Ramos (cell line): ENCODE measurements around the gene ABO.
"Not testable (repeated sequence)": the region's sequence is repeated elsewhere in the genome, so short reads cannot be mapped to it uniquely, and the experiment has no call there.

ENCODE experiments used
- in situ Hi-C: fragments of 300-500 bp; cut with MboI; formaldehyde crosslinking; loops from one replicate; pipeline ENCODE4 v1.14.3; 2022; ENCODE audit warnings: low sequenced_read_pairs; ENCODE audit not compliant: unreplicated experiment

The ABO gene

DNA sequence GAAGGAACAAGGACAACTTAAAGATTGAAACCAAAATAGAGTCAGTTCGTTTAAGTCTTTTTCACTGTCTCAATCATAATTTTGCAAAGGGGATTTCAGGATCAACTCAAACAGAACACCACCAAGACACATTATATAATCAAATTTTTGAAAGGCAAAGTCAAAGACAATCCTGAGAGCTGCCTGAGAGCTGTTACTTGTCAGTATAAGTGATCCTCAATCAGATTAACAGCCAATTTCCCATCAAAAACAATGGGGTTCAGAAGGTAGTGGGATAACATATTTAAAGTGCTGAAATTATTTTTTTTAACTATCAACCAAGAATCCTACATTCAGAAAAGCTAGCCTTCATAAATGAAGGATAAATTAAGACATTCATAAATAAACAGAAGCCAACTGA, 19.3 kb upstream of the ABO start:
- in situ Hi-C loops = no loop called here

DNA sequence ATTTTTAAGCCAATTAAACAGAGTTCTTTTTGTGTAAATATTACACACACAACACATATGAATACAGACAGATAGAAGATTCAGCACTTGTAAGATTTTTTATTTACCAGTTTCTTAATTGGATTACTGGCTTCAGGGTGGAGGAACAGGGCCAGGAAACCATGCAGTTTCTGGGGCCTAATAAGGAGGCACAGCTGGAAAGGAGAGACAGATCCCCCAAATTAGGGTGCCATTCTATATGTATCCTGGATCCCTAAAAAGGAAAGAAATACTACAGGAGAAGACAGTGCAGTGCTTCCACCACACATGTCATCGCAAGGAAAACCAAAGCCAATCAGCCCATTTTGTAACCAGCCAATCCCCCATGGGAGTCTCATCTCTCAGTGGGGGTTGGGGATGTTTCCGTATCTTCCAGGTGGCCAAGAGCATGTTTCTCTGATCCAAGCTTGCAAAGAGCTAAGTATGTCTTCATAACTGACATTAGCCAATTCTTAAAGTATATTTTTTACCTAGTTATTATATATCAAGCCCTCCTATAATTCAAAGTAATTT, 15.8 kb upstream of the ABO start:
- in situ Hi-C loops = no loop called here

DNA sequence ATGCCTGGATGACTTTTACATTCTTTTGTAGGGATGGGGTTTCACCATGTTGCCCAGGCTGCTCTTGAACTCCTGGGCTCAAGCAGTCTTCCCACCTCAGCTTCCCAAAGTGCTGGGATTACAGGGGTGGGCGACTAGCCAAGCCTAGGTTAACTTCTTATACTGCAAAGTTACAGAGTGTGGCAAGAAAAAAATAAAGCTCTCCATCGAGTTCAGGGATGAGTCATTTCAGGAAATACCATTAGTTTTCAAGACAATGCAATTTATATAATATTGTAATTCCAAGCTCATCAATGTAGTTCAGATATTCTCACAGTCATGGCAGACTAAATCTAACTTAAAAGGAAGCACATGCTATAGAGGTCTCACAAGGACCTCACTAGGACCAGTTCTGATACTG, 11.5 kb upstream of the ABO start:
- in situ Hi-C loops = no loop called here

DNA sequence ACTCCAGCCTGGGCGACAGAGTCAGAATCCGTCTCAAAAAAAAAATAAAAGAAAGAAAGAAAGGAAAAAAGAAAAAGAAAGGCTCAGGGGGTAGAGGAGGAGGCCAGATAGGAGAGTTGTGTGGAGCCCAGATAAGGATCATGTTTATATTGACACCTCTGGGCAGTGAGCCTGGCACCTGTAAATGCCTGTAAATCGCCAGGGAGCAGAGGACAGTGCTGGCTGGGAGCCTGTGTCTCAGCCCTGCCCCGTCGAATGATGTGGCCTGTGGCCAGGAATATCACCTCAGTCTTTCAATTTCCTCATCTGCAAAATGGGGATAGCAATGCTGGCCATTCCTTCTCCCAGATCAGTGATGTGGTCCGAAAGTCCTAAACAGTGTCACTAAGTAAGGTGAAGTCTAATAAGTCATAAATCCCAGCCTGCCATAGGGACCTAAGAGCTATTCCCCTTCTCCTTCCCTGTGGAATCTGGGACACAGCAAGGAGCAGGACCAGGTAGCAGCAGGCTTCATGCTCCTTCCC, 10.3 kb upstream of the ABO start:
- in situ Hi-C loops = no loop called here

DNA sequence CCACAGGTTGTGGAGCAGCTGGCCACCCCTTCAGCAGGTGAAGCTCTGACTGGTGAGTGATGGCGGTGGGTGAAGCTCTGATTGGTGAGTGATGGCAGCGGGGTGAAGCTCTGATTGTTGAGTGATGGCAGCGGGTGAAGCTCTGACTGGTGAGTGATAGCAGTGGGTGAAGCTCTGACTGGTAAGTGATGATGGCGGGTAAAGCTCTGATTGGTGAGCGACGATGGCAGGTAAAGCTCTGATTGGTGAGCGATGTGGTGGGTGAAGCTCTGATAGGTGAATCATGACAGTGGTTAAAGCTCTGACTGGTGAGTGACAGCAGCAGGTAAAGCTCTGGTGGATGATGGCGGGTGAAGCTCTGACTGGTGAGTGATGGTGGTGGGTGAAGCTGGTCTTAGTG, 9.4 kb upstream of the ABO start:
- in situ Hi-C loops = no loop called here

DNA sequence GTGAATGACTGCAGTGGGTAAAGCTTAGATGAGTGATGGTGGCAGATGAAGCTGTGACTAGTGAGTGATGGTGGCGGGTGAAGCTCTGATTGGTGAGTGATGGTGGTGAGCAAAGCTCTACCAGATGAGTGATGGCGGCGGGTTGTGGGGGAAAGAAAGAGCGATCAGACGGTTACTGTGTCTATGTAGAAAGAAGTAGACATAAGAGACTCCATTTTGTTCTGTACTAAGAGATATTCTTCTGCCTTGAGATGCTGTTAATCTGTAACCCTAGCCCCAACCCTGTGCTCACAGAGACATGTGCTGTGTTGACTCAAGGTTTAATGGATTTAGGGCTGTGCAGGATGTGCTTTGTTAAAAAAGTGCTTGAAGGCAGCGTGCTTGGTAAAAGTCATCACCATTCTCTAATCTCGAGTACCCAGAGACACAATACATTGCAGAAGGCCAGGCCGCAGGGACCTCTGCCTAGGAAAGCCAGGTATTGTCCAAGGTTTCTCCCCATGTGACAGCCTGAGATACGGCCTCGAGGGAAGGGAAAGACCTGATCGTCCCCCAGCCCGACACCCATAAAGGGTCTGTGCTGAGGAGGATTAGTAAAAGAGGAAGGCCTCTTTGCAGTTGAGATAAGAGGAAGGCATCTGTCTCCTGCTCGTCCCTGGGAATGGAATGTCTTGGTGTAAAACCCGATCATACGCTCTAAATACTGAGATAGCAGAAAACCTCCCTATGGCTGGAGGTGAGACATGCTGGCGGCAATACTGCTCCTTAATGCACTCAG, 8.4 kb upstream of the ABO start:
- in situ Hi-C loops = not testable (repeated sequence)

DNA sequence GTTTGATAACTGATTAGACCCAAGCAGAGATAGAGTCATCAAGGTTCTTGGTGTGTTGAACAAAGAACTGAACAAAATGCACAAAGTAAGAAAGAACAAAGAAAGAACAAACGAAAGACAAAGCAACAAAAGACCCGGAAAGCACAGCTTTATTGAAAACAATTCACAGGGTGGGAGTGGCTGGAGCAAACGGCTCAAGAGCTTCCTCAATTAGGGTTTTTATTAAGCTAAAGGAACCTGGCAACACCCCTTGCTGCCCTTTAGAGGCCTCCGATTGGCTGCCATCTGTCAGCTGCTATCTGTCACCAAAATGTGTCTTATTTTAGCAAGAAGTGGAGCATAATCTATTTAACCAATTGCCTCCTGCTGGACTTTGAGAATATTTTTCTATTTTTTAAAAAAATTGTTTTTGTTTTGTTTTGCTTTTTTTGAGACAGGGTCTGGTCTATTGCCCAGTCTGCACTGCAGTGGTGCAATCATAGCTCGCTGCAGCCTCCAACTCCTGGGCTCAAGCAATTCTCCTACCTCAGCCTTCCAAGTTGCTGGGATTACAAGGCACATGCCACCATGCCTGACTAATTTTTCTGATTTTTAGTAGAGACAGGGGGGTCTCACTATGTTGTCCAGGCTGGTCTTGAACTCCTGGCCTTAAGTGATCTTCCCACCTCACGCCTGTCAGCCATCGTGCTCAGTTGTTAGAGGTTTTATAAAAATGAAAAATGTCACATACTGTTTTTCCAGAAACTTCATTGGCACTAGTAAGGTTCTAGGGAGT, 7.7 kb upstream of the ABO start:
- in situ Hi-C loops = no loop called here

DNA sequence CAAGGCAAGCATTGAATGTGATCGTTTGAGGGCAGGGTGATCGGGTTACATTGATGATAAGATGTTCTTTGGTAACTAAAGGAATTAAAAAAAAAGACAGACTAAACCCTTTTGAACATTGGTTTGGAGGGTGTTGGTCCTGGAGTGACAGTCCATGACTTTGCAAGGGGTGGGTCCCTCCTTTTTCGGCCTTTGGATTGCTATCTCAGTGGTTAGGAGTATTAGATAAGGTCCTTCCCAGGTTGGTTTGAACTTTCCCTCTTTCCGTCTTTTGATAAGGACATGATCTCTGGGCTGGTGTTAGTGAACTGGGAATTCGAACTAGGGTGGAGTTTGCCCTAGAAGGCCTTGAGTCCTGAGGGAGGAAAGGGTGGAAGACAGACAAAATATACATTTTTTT, 5.4 kb upstream of the ABO start:
- in situ Hi-C loops = no loop called here

DNA sequence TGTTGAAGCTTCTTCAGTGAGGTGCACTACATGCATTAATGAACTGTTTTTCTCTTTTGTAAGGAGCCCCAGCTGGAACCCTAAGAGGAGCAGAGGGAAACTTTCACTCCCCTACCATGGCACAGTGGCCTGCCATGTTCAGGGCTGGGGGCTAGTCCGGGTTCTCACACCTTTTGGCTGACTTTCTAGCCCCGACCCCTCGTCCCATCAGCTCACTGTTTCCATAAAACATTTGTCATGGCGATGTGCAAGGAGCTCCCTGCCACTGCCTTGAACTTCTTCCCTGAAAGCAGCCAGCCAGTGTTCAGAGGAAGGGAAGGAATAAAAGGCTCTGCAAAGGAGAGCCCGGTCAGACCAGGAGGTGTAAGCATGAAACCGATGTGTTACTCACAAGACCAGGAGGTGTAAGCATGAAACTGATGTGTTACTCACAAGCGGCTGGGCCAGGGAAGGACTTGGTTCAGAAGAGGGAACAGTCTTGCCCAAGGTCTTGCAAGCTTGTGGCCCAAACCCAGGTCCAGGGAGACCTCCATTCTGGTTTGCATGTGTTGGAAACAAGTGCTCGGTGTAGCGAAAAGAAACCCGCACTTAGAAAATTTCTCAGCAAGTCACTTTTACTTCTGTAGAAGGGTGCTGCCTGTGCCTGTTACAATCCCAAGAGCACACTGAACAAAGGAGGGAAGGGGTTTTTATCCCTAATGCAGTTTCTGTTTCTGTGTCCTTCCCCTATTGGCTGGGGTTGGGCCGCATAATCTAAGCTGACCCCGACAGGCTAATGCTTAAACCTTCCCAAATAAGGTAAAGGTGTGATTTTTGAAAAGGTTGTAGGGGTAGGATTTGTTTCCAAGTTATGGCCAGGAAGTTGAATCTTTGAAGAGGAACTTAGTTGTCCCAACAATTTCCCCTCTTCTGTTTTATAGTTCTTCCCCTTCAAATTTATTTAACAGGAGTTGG, 3.4 kb upstream of the ABO start:
- in situ Hi-C loops = no loop called here

DNA sequence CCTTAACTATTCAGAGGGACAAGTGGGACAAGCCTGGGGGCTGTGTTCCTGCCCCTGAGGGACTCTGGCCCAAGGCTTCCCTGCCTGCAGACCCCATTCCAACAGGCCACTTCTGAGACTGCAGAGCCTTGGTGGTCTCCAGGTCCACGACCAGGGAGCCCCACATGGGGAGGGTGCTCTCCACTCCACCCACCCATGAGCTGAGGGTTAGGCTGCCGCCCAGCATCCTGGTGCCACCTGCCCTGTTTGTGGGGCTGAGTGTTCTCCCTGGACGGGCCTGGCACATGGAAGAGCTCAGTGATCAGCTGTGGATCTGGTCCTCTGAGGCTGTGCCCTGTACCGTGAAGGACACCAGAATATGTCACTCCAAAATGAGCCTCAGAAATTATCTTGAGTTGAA, 2.5 kb upstream of the ABO start:
- in situ Hi-C loops = no loop called here

DNA sequence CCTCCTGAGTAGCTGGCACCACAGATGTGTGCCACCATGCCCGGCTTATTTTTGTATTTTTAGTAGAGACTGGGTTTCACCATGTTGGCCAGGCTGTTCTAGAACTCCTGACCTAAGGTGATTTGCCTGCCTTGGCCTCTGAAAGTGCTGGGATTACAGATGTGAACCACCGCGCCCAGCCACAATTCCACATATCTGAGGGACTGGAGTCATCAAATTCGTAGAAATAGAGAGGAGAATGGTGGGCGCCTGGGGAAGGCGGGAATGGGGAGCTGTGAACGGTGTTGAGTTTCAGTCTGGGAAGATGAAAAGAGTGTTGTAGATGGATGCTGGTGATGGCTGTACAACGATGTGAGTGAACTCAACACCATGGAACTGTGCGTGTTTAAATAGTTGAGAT, 1.9 kb upstream of the ABO start:
- in situ Hi-C loops = no loop called here

DNA sequence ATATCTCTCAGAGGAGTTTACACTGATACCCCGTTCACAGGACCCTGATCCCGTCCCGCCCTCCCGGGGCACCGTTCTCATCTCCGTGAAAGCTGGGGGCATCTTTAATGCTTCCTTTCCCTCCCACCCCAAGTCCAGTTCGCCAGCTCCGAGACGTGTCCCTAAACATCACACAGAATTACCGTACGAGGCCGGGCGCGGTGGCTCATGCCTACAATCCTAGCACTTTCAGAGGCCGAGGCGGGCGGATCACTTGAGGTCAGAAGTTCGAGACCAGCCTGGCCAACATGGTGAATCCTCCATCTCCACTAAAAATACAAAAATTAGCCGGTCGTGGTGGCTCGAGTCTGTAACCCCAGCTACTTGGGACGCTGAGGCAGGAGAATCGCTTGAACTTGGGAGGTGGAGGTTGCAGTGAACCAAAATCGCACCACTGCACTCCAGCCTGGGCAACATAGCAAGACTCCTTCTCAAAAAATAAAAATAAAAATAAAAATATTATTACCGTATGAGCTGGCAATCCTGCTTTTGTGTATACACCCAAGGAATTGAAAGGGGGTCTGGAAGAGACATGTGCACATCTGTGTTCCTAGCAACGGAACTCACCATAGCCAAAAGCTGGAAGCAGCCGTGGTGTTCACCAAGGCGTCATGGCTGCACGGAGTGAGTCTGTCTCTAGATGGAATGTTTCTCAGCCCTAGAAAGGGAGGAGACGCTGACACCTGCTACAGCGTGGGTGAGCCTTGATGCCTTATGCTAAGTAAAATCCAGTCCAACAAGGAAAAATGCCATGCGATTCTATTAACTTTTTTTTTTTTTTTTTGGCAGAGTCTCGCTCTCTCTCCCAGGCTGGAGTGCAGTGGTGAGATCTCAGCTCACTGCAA, 1.2 kb upstream of the ABO start:
- in situ Hi-C loops = no loop called here

DNA sequence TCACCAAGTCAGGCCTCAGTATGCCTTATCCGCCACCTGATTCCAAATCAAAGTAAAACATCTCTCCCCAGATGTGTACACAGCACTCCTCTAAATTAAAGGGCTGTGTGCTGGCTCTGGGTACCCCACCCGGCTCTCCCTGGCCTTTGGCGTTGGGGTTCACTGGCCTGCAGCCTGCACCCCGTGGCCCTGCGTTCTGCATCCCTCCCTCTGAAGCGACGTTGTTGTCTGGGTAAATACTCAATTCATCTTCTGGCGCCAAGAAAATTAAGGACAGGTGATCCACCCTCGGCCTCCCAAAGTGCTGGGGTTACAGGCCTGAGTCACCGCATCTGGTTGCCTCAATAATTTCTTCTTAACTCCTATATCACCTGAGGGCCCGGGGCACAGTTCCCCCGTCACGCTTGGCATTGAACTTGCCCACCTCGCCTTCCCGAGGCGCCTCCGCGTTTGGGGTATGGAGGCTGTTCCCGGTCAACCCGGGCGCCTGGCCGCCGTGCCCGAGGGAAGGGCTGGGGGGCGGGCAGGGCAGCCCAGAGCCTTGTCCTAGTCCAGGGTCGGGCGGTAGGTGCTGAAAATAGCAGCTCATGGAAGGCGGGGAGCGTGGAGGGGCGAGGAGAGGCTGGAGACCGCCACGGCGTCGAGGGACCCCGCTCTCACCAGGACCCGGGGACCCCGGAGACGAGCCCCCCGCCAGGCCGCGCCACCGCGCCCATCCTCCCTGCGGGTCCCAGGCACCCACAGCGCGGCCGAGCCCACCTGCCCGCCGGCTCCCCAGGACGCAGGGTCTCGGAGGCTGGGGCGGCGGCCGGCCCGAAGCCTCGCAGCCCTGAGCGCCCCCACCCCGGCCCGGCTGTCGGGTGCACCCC, 531 bp downstream of the ABO start:
- in situ Hi-C loops = no loop called here

DNA sequence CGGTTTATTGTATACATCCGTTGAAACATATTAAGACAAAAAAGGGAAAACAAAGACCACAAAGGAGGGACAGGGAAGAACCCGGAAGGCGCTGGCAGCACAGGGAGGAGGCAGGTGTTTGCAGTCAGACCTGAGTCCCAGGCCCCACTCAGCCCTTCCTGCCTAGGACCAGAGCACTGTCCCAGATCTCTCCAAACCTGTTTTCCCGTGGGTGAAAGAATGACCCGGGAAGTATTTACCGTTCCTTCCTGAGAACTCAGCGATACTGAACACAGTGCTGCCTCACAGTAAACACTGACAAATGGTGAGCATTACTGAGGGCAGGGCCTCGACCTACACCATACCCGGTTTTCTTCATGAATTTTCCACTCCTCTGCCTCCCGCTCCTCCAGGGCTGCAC, 1.2 kb downstream of the ABO start:
- in situ Hi-C loops = no loop called here

DNA sequence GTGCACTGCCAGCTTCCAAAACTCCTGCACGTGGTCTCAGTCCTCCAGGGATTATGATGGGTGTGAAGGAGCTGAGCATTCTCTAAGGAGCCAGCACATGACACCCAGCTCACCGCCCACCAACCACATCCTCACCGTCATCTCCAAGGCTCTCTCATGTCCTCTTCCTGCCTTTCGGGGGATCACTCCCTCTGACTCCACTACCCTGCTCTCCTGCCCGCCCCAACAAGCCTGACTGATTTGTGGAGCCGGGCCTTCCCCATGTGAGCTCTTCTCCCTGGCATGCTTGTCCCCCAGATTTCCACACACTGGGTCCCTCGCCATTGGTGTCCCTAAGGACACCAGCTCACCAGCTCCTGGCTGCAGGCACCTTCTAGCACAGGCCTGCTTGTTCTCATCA, 1.9 kb downstream of the ABO start:
- in situ Hi-C loops = no loop called here

DNA sequence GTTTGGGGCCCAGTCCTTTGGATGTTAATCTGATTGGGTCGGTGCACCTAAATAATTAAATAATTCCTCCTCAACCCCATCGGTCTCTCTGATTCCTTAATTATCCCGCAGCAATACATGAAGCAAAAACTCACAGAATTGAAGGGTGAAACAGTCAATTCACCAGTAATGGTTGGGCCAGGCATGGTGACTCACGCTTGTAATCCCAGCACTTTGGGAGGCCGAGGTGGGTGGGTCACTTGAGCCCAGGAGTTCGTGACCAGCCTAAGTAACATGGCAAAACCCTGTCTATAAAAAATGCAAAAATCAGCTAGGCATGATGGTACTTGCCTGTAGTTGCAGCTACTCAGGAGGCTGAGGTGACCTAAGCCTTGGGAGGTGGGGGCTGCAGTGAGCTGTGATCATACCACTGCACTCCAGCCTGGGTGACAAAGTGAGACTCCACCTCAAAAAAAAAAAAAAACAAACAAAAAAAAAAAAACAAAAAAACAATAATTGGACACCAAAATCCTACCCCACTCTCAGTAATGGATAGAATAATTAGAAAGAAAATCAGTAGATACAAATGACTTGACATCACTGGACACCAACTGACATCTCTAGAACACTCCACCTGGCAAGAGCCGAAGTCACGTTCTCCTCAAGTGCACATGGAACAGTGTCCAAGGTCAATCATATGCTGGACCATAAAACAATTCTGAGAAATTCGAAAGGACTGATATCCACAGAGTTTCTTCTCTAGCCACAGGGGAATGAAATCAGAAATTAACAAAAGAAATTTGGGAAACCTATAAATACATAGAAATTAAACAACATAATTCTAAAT, 5.3 kb downstream of the ABO start:
- in situ Hi-C loops = no loop called here

DNA sequence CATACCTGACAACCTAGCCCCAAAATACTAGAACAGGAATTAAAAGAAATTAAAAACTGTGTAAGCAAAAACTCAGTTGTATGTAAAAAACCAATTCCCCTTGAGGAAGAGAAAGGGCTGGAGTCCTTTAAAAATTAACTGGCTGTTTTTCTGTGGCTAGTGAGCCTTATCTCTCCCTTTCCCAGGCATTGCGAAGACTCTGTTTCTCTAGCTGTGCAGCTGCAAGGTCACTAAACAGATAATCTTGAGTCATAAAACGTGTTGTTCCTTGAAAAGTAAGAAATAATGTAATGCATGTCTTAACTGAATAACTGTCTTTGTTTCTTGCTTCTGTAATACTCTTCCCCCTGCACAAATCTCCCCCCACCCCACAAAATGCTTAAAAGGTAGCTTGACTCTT, 5.9 kb downstream of the ABO start:
- in situ Hi-C loops = not testable (repeated sequence)
